GM23338 (cell line): ENCODE data around the gene TMEM234. TPM values are rescaled to one million over a fixed set of nuclear protein-coding genes. Genes with fewer than 3 reads are reported as not detected.
A peak's percentile ranks its signal among the peaks of the same experiment; 100 is the strongest.

ENCODE experiments used
- ATAC-seq: fragments of 200-7000 bp; cut with Tn5 transposase; 3 replicates; pipeline ENCODE4 v1.9.1; 2020
- DNase-seq: peaks from one replicate; pipeline ENCODE4 v3.0.0-alpha.2; 2015; ENCODE audit warnings: low spot score
- H2AFZ ChIP-seq: fragments of 200-600 bp; sonication (generic); 2 replicates; pipeline ENCODE4 v1.8.0; 2016; ENCODE audit warnings: antibody characterized with exemption, mild to moderate bottlenecking, moderate library complexity
- H3F3A ChIP-seq: fragments of 200-600 bp; sonication (generic); replicated peaks from 2 replicates; pipeline ENCODE4 v1.8.0; 2017; ENCODE audit warnings: antibody characterized with exemption, mixed run types, low read depth
- H3K27ac ChIP-seq: fragments of 200-600 bp; sonication (generic); 2 replicates; pipeline ENCODE4 v1.6.1; 2016; ENCODE audit warnings: low read depth
- H3K27me3 ChIP-seq: fragments of 200-600 bp; sonication (generic); 2 replicates; pipeline ENCODE4 v1.8.0; 2016; ENCODE audit warnings: mild to moderate bottlenecking, mixed run types, moderate library complexity; ENCODE audit not compliant: insufficient read depth
- H3K36me3 ChIP-seq: fragments of 200-600 bp; sonication (generic); 2 replicates; pipeline ENCODE4 v1.8.0; 2016; ENCODE audit warnings: mild to moderate bottlenecking; ENCODE audit not compliant: insufficient read depth
- H3K4me1 ChIP-seq: fragments of 200-600 bp; sonication (generic); 2 replicates; pipeline ENCODE4 v1.8.0; 2016; ENCODE audit warnings: mild to moderate bottlenecking, moderate library complexity; ENCODE audit not compliant: insufficient read depth
- H3K4me2 ChIP-seq: fragments of 200-600 bp; sonication (generic); 2 replicates; pipeline ENCODE4 v1.7.1; 2017; ENCODE audit warnings: mixed run types
- H3K4me3 ChIP-seq: fragments of 200-600 bp; sonication (generic); 2 replicates; pipeline ENCODE4 v1.6.1; 2016; ENCODE audit warnings: mixed run types
- H3K79me2 ChIP-seq: fragments of 200-600 bp; sonication (generic); replicated peaks from 2 replicates; pipeline ENCODE4 v1.8.0; 2017; ENCODE audit warnings: mild to moderate bottlenecking; ENCODE audit not compliant: insufficient read depth
- H3K9me2 ChIP-seq: fragments of 200-600 bp; sonication (generic); 2 replicates; pipeline ENCODE4 v1.8.0; 2017; ENCODE audit not compliant: insufficient read depth
- H4K20me1 ChIP-seq: fragments of 200-600 bp; sonication (generic); replicated peaks from 2 replicates; pipeline ENCODE4 v1.8.0; 2017; ENCODE audit warnings: mild to moderate bottlenecking; ENCODE audit not compliant: insufficient read depth
- H3K27ac Mint-ChIP-seq: 2 replicates; pipeline ENCODE4 v1.8.0; 2020; ENCODE audit warnings: inconsistent platforms, mild to moderate bottlenecking, moderate library complexity, mixed read lengths
- H3K27me3 Mint-ChIP-seq: 3 replicates; pipeline ENCODE4 v1.8.0; 2022; ENCODE audit warnings: low read depth, mild to moderate bottlenecking, moderate library complexity, mixed read lengths, inconsistent platforms; ENCODE audit not compliant: insufficient read depth, poor library complexity
- H3K36me3 Mint-ChIP-seq: 3 replicates; pipeline ENCODE4 v1.8.0; 2021; ENCODE audit warnings: low read depth, mild to moderate bottlenecking, inconsistent platforms, moderate library complexity, mixed read lengths
- H3K4me1 Mint-ChIP-seq: 3 replicates; pipeline ENCODE4 v1.8.0; 2020; ENCODE audit warnings: mild to moderate bottlenecking, inconsistent platforms, mixed read lengths
- H3K4me3 Mint-ChIP-seq: 3 replicates; pipeline ENCODE4 v1.8.0; 2021; ENCODE audit warnings: moderate library complexity, mild to moderate bottlenecking, inconsistent platforms, mixed read lengths
- H3K9me3 Mint-ChIP-seq: 3 replicates; pipeline ENCODE4 v1.8.0; 2020; ENCODE audit warnings: moderate library complexity, mild to moderate bottlenecking, inconsistent platforms, mixed read lengths
- CREB1 ChIP-seq: fragments of 250-450 bp; sonication (Bioruptor Pico); IDR thresholded peaks from 2 replicates; pipeline ENCODE4 v1.5.0; 2020; ENCODE audit warnings: low read depth, mild to moderate bottlenecking, moderate library complexity
- ETS1 ChIP-seq: IDR thresholded peaks from 2 replicates; pipeline ENCODE4 v1.6.1; 2016; ENCODE audit warnings: antibody characterized with exemption
- EZH2 ChIP-seq: fragments of 200-600 bp; sonication (generic); IDR thresholded peaks from one replicate; pipeline ENCODE4 v1.8.0; 2017; ENCODE audit warnings: antibody characterized with exemption, mild to moderate bottlenecking, low read depth; ENCODE audit not compliant: unreplicated experiment
- EZH2phosphoT487 ChIP-seq: fragments of 200-600 bp; sonication (generic); IDR thresholded peaks from one replicate; pipeline ENCODE4 v1.8.1; 2018; ENCODE audit warnings: antibody characterized with exemption; ENCODE audit not compliant: unreplicated experiment
- JUNB ChIP-seq: IDR thresholded peaks from one replicate; pipeline ENCODE4 v1.6.1; 2016; ENCODE audit warnings: antibody characterized with exemption; ENCODE audit not compliant: unreplicated experiment
- NANOG ChIP-seq: IDR thresholded peaks from 2 replicates; pipeline ENCODE4 v1.6.1; 2016; ENCODE audit warnings: antibody characterized with exemption, borderline replicate concordance
- POLR2AphosphoS5 ChIP-seq: IDR thresholded peaks from 2 replicates; pipeline ENCODE4 v1.6.1; 2016; ENCODE audit warnings: antibody characterized with exemption, low read depth
- REST ChIP-seq: IDR thresholded peaks from one replicate; pipeline ENCODE4 v1.6.1; 2018; ENCODE audit warnings: antibody characterized with exemption; ENCODE audit not compliant: unreplicated experiment
- STAT1 ChIP-seq: IDR thresholded peaks from one replicate; pipeline ENCODE4 v1.6.1; 2016; ENCODE audit warnings: antibody characterized with exemption; ENCODE audit not compliant: unreplicated experiment
- ZNF114 ChIP-seq: fragments of 250-450 bp; sonication (Bioruptor Pico); IDR thresholded peaks from 2 replicates; pipeline ENCODE4 v1.5.0; 2020; ENCODE audit warnings: mild to moderate bottlenecking, moderate library complexity
- ZNF331 ChIP-seq: fragments of 250-450 bp; sonication (Bioruptor Pico); IDR thresholded peaks from 2 replicates; pipeline ENCODE4 v1.5.0; 2020; ENCODE audit warnings: low read depth, mild to moderate bottlenecking, moderate library complexity
- polyA plus RNA-seq: library from polyadenylated mRNA; unstranded; fragments of >200 nt; fragmentation: Nextera tagmentation; extraction: Ambion mirVana; gene quantifications from 2 replicates; pipeline ENCODE4 v1.2.1, GENCODE V29; 2016
- total RNA-seq: library from RNA; depleted of rRNA; stranded (reverse); fragments of >200 nt; shearing (Covaris generic); gene quantifications from 2 replicates; pipeline ENCODE4 v1.2.3, GENCODE V29; 2014
- TF ChIP-seq, protein P1 (sequence below): fragments of 250-450 bp; sonication (Bioruptor Pico); IDR thresholded peaks from 2 replicates; pipeline ENCODE4 v1.5.0; 2020; ENCODE audit warnings: mild to moderate bottlenecking, moderate library complexity
- TF ChIP-seq, protein P2 (sequence below), 2 experiments: fragments of 200-600 bp in 1 of 2; sonication (generic) in 1 of 2; conservative IDR thresholded peaks; 2 replicates each; pipeline versions ENCODE4 v1.5.1 to v1.6.1; 2016 to 2017; ENCODE audit warnings: antibody characterized with exemption in 2 of 2, low read depth in 2 of 2, mild to moderate bottlenecking in 2 of 2, moderate library complexity in 1 of 2

The TMEM234 gene
- total and polyA plus RNA-seq, 2 experiments from 2014 or later, result 4.7 to 8.2 TPM

DNA sequence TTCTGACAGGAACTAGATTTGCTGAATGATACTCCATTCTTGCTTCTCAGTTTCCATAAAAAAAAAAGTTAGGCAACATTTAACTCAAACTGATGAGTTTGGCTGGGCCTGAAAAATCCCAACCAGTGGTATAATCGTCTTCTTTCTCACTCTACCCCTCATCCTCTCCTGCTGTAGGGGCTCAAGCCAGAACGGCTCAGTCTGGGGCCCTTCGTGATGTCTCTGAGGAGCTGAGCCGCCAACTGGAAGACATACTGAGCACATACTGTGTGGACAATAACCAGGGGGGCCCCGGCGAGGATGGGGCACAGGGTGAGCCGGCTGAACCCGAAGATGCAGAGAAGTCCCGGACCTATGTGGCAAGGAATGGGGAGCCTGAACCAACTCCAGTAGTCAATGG is 41.1 kb downstream of the TMEM234 start:
- Mint-ChIP-seq H3K27ac (peak overlapping the region; percentile 88; the same call in 1 of the 2 replicates), H3K36me3 (peaks cover 55% of the 10 kb centered on the region)
- H3K4me3 ChIP-seq, result peak overlapping the region; percentile 93

More for the DNA sequence above, 41.1 kb downstream of the TMEM234 start:
- peaks cover 40% of the 10 kb centered on the region for H3K4me1 Mint-ChIP-seq
- H3K9me3 Mint-ChIP-seq, result no peaks in the 10 kb centered on the region
- ATAC-seq (no peak), DNase-seq (no peak)
- no peaks in the 10 kb centered on the region for H3K9me2 ChIP-seq
- peaks cover 29% of the 10 kb centered on the region for H3F3A ChIP-seq
- H3K36me3 ChIP-seq, result peaks cover 23% of the 10 kb centered on the region
- no peaks in the 10 kb centered on the region for H3K27me3 ChIP-seq
- peak overlapping the region; percentile 95 for H3K4me3 Mint-ChIP-seq
- peaks cover 54% of the 10 kb centered on the region for H3K79me2 ChIP-seq
- H3K4me1 ChIP-seq, result peaks cover 30% of the 10 kb centered on the region
- no peak overlapping the region for H2AFZ ChIP-seq
- peak overlapping the region; percentile 97 for H3K4me2 ChIP-seq
- H4K20me1 ChIP-seq, result peaks cover 28% of the 10 kb centered on the region
- no peak for TF ChIP-seq POLR2AphosphoS5
- no peak for TF ChIP-seq ZNF331 (CRISPR knock-in tag)
- TF ChIP-seq JUNB, result no peak
- no peak for TF ChIP-seq ETS1
- TF ChIP-seq, protein P1, sequence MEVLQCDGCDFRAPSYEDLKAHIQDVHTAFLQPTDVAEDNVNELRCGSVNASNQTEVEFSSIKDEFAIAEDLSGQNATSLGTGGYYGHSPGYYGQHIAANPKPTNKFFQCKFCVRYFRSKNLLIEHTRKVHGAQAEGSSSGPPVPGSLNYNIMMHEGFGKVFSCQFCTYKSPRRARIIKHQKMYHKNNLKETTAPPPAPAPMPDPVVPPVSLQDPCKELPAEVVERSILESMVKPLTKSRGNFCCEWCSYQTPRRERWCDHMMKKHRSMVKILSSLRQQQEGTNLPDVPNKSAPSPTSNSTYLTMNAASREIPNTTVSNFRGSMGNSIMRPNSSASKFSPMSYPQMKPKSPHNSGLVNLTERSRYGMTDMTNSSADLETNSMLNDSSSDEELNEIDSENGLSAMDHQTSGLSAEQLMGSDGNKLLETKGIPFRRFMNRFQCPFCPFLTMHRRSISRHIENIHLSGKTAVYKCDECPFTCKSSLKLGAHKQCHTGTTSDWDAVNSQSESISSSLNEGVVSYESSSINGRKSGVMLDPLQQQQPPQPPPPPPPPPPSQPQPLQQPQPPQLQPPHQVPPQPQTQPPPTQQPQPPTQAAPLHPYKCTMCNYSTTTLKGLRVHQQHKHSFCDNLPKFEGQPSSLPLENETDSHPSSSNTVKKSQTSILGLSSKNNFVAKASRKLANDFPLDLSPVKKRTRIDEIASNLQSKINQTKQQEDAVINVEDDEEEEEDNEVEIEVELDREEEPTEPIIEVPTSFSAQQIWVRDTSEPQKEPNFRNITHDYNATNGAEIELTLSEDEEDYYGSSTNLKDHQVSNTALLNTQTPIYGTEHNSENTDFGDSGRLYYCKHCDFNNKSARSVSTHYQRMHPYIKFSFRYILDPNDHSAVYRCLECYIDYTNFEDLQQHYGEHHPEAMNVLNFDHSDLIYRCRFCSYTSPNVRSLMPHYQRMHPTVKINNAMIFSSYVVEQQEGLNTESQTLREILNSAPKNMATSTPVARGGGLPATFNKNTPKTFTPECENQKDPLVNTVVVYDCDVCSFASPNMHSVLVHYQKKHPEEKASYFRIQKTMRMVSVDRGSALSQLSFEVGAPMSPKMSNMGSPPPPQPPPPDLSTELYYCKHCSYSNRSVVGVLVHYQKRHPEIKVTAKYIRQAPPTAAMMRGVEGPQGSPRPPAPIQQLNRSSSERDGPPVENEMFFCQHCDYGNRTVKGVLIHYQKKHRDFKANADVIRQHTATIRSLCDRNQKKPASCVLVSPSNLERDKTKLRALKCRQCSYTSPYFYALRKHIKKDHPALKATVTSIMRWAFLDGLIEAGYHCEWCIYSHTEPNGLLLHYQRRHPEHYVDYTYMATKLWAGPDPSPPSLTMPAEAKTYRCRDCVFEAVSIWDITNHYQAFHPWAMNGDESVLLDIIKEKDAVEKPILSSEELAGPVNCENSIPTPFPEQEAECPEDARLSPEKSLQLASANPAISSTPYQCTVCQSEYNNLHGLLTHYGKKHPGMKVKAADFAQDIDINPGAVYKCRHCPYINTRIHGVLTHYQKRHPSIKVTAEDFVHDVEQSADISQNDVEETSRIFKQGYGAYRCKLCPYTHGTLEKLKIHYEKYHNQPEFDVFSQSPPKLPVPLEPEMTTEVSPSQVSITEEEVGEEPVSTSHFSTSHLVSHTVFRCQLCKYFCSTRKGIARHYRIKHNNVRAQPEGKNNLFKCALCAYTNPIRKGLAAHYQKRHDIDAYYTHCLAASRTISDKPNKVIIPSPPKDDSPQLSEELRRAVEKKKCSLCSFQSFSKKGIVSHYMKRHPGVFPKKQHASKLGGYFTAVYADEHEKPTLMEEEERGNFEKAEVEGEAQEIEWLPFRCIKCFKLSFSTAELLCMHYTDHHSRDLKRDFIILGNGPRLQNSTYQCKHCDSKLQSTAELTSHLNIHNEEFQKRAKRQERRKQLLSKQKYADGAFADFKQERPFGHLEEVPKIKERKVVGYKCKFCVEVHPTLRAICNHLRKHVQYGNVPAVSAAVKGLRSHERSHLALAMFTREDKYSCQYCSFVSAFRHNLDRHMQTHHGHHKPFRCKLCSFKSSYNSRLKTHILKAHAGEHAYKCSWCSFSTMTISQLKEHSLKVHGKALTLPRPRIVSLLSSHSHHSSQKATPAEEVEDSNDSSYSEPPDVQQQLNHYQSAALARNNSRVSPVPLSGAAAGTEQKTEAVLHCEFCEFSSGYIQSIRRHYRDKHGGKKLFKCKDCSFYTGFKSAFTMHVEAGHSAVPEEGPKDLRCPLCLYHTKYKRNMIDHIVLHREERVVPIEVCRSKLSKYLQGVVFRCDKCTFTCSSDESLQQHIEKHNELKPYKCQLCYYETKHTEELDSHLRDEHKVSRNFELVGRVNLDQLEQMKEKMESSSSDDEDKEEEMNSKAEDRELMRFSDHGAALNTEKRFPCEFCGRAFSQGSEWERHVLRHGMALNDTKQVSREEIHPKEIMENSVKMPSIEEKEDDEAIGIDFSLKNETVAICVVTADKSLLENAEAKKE (CRISPR knock-in tag), result no peak
- no peak for TF ChIP-seq CREB1 (CRISPR knock-in tag)
- TF ChIP-seq, protein P2, sequence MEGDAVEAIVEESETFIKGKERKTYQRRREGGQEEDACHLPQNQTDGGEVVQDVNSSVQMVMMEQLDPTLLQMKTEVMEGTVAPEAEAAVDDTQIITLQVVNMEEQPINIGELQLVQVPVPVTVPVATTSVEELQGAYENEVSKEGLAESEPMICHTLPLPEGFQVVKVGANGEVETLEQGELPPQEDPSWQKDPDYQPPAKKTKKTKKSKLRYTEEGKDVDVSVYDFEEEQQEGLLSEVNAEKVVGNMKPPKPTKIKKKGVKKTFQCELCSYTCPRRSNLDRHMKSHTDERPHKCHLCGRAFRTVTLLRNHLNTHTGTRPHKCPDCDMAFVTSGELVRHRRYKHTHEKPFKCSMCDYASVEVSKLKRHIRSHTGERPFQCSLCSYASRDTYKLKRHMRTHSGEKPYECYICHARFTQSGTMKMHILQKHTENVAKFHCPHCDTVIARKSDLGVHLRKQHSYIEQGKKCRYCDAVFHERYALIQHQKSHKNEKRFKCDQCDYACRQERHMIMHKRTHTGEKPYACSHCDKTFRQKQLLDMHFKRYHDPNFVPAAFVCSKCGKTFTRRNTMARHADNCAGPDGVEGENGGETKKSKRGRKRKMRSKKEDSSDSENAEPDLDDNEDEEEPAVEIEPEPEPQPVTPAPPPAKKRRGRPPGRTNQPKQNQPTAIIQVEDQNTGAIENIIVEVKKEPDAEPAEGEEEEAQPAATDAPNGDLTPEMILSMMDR (conservative IDR thresholded peaks at IDR 0.05; ENCODE audit: low read depth in 2 of 2), result no peak
- TF ChIP-seq STAT1, result no peak
- no peak for TF ChIP-seq REST
- TF ChIP-seq NANOG, result no peak
- no peak for TF ChIP-seq EZH2phosphoT487
- TF ChIP-seq ZNF114 (CRISPR knock-in tag), result no peak
- no peak for TF ChIP-seq EZH2
- H3K27me3 Mint-ChIP-seq, result peaks cover 14% of the 10 kb centered on the region
- H3K27ac ChIP-seq, result no peak overlapping the region
